Liver (tissue), 9 donors: ENCODE results near the gene RBX1. TPM values are rescaled to one million over a fixed set of nuclear protein-coding genes. Genes with fewer than 3 reads are reported as not detected.

Source experiments
- DNase-seq: peaks from one replicate; pipeline ENCODE4 v3.0.0-alpha.2; 2017; ENCODE audit warnings: low spot score
- H3K27ac ChIP-seq, 2 donors: one replicate each; pipeline ENCODE4 v1.7.0; 2013; ENCODE audit warnings: inconsistent platforms in 2 of 2, low read length in 2 of 2, control low read depth in 1 of 2, low read depth in 1 of 2, mild to moderate bottlenecking in 1 of 2
- H3K27me3 ChIP-seq, 4 donors: one replicate each; pipeline versions ENCODE4 v1.6.1 to v1.7.0; 2013; ENCODE audit warnings: low read length in 3 of 4, inconsistent platforms in 1 of 4, mild to moderate bottlenecking in 1 of 4, moderate library complexity in 1 of 4; ENCODE audit not compliant: control insufficient read depth in 4 of 4, insufficient read depth in 4 of 4
- H3K36me3 ChIP-seq, 4 donors: one replicate each; pipeline versions ENCODE4 v1.6.1 to v1.7.0; 2013; ENCODE audit warnings: low read length in 3 of 4, mild to moderate bottlenecking in 3 of 4, low read depth in 1 of 4, moderate library complexity in 1 of 4; ENCODE audit not compliant: control insufficient read depth in 4 of 4, insufficient read depth in 3 of 4
- H3K4me1 ChIP-seq, 4 donors: one replicate each; pipeline versions ENCODE4 v1.6.1 to v1.7.0; 2013; ENCODE audit warnings: low read length in 3 of 4, mild to moderate bottlenecking in 3 of 4, moderate library complexity in 1 of 4; ENCODE audit not compliant: control insufficient read depth in 4 of 4, insufficient read depth in 4 of 4
- H3K4me3 ChIP-seq, 3 donors: one replicate each; pipeline versions ENCODE4 v1.6.1 to v1.7.0; 2013; ENCODE audit warnings: low read length in 3 of 3, control low read depth in 1 of 3, low read depth in 1 of 3, mild to moderate bottlenecking in 1 of 3
- H3K9ac ChIP-seq, 2 donors: one replicate each; pipeline ENCODE4 v1.7.0; 2013; ENCODE audit warnings: low read length in 2 of 2, mild to moderate bottlenecking in 2 of 2, moderate library complexity in 2 of 2, control low read depth in 1 of 2, low read depth in 1 of 2
- H3K9me3 ChIP-seq, 4 donors: one replicate each; pipeline versions ENCODE4 v1.6.1 to v1.7.0; 2013; ENCODE audit warnings: low read length in 3 of 4; ENCODE audit not compliant: control insufficient read depth in 4 of 4
- EGR1 ChIP-seq, 2 donors: IDR thresholded peaks; 2 replicates each; pipeline ENCODE4 v1.6.1; 2016 to 2018; ENCODE audit warnings: antibody characterized with exemption in 2 of 2, low read depth in 2 of 2
- FOXA1 ChIP-seq: IDR thresholded peaks from 2 replicates; pipeline ENCODE4 v1.6.1; 2016; ENCODE audit warnings: antibody characterized with exemption
- FOXA2 ChIP-seq: IDR thresholded peaks from 2 replicates; pipeline ENCODE4 v1.6.1; 2016; ENCODE audit warnings: antibody characterized with exemption
- GABPA ChIP-seq, 2 donors: IDR thresholded peaks in 1 of 2; conservative IDR thresholded peaks in 1 of 2; 2 replicates each; pipeline ENCODE4 v1.6.1; 2016; ENCODE audit warnings: antibody characterized with exemption in 2 of 2, mild to moderate bottlenecking in 1 of 2, moderate library complexity in 1 of 2
- HNF4A ChIP-seq, 2 donors: conservative IDR thresholded peaks; 2 replicates each; pipeline ENCODE4 v1.6.1; 2016; ENCODE audit warnings: antibody characterized with exemption in 2 of 2, mild to moderate bottlenecking in 2 of 2
- HNF4G ChIP-seq: IDR thresholded peaks from 2 replicates; pipeline ENCODE4 v1.6.1; 2016; ENCODE audit warnings: antibody characterized with exemption
- JUND ChIP-seq, 2 donors: IDR thresholded peaks; 2 replicates each; pipeline ENCODE4 v1.6.1; 2016; ENCODE audit warnings: antibody characterized with exemption in 2 of 2
- NR2F2 ChIP-seq: IDR thresholded peaks from 2 replicates; pipeline ENCODE4 v1.6.1; 2016; ENCODE audit warnings: antibody characterized with exemption
- RAD21 ChIP-seq, 2 donors: IDR thresholded peaks; 2 replicates each; pipeline ENCODE4 v1.6.1; 2016; ENCODE audit warnings: antibody characterized with exemption in 2 of 2, mild to moderate bottlenecking in 2 of 2
- RXRA ChIP-seq, 2 donors: IDR thresholded peaks; 2 replicates each; pipeline ENCODE4 v1.6.1; 2017 to 2018; ENCODE audit warnings: antibody characterized with exemption in 2 of 2, mild to moderate bottlenecking in 1 of 2
- SP1 ChIP-seq: IDR thresholded peaks from 2 replicates; pipeline ENCODE4 v1.6.1; 2018; ENCODE audit warnings: antibody characterized with exemption, mild to moderate bottlenecking
- TAF1 ChIP-seq: conservative IDR thresholded peaks from 2 replicates; pipeline ENCODE4 v1.6.1; 2016; ENCODE audit warnings: antibody characterized with exemption, mild to moderate bottlenecking
- YY1 ChIP-seq: IDR thresholded peaks from 2 replicates; pipeline ENCODE4 v1.6.1; 2016; ENCODE audit warnings: antibody characterized with exemption, mild to moderate bottlenecking
- WGBS: extraction: QIAGEN DNeasy Blood & Tissue Kit; methylation state at CpG from one replicate; pipeline ENCODE4 v1.1.7; 2013; 5-methylcytosine and 5-hydroxymethylcytosine counted together
- polyA plus RNA-seq, 2 donors: library from polyadenylated mRNA; stranded (reverse) in 1 of 2; unstranded in 1 of 2; fragments of 200-250 nt in 1 of 2; fragments of >200 nt in 1 of 2; fragmentation: Nextera tagmentation in 1 of 2; extraction: Ambion mirVana in 1 of 2; gene quantifications; one replicate each; pipeline versions ENCODE4 v1.2.1 to v1.2.3, GENCODE V29; 2013 to 2015
- total RNA-seq, 2 donors: library from RNA; depleted of rRNA; stranded (reverse); fragments of >200 nt; gene quantifications; one replicate each; pipeline ENCODE4 v1.2.3, GENCODE V29; 2014
- TF ChIP-seq, protein P1 (sequence below): IDR thresholded peaks from 2 replicates; pipeline ENCODE4 v1.6.1; 2016; ENCODE audit warnings: antibody characterized with exemption
- TF ChIP-seq, protein P2 (sequence below): IDR thresholded peaks from 2 replicates; pipeline ENCODE4 v1.6.1; 2016; ENCODE audit warnings: antibody characterized with exemption, mild to moderate bottlenecking
- TF ChIP-seq, protein P3 (sequence below): IDR thresholded peaks from 2 replicates; pipeline ENCODE4 v1.6.1; 2016; ENCODE audit warnings: antibody characterized with exemption
- TF ChIP-seq, protein P4 (sequence below): IDR thresholded peaks from 2 replicates; pipeline ENCODE4 v1.6.1; 2016; ENCODE audit warnings: antibody characterized with exemption
- TF ChIP-seq, protein P5 (sequence below): fragments of 150-350 bp; IDR thresholded peaks from 2 replicates; pipeline ENCODE4 v1.5.1; 2017; ENCODE audit warnings: improper control_type of control experiment, low read depth, low read length; ENCODE audit not compliant: missing input control
- donor health status: healthy.
- donor health status: healthy.
- donor health status: healthy.
- donor health status: healthy.
- donor health status: healthy.

Gene RBX1
- total and polyA plus RNA-seq, 4 donors, result 11.0 to 85.3 (median 46.0) TPM

DNA sequence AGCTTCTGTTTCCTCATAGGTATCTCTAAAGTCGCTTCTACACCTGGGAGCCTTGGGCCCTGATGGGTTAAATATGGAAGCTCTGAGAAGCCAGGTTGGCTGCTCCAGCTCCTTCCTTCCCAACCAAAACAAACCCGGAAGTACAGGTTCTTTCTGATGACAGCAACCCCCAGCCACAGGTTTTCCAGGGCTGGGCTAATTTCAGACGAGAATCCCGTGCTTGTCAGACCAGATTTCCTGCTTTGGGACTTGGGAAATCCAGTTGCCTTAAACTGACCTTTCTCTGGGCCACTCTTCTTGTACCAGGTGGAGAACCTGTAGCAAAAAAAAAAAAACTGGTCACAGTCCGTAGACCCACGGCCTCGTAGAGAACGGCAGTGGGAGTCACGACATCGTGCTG lies 51.9 kb downstream of the RBX1 start:
- TF ChIP-seq HNF4G (no peak), RXRA (IDR thresholded peaks at IDR 0.05) (no peak), NR2F2 (no peak), FOXA2 (no peak), YY1 (no peak), HNF4A (conservative IDR thresholded peaks at IDR 0.05) (no peak), RAD21 (IDR thresholded peaks at IDR 0.05) (no peak), JUND (IDR thresholded peaks at IDR 0.05) (no peak), TAF1 (no peak), SP1 (no peak), GABPA (IDR thresholded peaks at IDR 0.05 in 1 of 2, conservative IDR thresholded peaks at IDR 0.05 in 1 of 2) (no peak), FOXA1 (no peak)
- TF ChIP-seq, protein P1, sequence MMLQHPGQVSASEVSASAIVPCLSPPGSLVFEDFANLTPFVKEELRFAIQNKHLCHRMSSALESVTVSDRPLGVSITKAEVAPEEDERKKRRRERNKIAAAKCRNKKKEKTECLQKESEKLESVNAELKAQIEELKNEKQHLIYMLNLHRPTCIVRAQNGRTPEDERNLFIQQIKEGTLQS, result no peak
- TF ChIP-seq, protein P2, sequence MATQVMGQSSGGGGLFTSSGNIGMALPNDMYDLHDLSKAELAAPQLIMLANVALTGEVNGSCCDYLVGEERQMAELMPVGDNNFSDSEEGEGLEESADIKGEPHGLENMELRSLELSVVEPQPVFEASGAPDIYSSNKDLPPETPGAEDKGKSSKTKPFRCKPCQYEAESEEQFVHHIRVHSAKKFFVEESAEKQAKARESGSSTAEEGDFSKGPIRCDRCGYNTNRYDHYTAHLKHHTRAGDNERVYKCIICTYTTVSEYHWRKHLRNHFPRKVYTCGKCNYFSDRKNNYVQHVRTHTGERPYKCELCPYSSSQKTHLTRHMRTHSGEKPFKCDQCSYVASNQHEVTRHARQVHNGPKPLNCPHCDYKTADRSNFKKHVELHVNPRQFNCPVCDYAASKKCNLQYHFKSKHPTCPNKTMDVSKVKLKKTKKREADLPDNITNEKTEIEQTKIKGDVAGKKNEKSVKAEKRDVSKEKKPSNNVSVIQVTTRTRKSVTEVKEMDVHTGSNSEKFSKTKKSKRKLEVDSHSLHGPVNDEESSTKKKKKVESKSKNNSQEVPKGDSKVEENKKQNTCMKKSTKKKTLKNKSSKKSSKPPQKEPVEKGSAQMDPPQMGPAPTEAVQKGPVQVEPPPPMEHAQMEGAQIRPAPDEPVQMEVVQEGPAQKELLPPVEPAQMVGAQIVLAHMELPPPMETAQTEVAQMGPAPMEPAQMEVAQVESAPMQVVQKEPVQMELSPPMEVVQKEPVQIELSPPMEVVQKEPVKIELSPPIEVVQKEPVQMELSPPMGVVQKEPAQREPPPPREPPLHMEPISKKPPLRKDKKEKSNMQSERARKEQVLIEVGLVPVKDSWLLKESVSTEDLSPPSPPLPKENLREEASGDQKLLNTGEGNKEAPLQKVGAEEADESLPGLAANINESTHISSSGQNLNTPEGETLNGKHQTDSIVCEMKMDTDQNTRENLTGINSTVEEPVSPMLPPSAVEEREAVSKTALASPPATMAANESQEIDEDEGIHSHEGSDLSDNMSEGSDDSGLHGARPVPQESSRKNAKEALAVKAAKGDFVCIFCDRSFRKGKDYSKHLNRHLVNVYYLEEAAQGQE, result no peak
- TF ChIP-seq, protein P3, sequence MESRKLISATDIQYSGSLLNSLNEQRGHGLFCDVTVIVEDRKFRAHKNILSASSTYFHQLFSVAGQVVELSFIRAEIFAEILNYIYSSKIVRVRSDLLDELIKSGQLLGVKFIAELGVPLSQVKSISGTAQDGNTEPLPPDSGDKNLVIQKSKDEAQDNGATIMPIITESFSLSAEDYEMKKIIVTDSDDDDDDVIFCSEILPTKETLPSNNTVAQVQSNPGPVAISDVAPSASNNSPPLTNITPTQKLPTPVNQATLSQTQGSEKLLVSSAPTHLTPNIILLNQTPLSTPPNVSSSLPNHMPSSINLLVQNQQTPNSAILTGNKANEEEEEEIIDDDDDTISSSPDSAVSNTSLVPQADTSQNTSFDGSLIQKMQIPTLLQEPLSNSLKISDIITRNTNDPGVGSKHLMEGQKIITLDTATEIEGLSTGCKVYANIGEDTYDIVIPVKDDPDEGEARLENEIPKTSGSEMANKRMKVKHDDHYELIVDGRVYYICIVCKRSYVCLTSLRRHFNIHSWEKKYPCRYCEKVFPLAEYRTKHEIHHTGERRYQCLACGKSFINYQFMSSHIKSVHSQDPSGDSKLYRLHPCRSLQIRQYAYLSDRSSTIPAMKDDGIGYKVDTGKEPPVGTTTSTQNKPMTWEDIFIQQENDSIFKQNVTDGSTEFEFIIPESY, result no peak
- TF ChIP-seq, protein P4, sequence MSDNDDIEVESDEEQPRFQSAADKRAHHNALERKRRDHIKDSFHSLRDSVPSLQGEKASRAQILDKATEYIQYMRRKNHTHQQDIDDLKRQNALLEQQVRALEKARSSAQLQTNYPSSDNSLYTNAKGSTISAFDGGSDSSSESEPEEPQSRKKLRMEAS, result no peak
- TF ChIP-seq, protein P5, sequence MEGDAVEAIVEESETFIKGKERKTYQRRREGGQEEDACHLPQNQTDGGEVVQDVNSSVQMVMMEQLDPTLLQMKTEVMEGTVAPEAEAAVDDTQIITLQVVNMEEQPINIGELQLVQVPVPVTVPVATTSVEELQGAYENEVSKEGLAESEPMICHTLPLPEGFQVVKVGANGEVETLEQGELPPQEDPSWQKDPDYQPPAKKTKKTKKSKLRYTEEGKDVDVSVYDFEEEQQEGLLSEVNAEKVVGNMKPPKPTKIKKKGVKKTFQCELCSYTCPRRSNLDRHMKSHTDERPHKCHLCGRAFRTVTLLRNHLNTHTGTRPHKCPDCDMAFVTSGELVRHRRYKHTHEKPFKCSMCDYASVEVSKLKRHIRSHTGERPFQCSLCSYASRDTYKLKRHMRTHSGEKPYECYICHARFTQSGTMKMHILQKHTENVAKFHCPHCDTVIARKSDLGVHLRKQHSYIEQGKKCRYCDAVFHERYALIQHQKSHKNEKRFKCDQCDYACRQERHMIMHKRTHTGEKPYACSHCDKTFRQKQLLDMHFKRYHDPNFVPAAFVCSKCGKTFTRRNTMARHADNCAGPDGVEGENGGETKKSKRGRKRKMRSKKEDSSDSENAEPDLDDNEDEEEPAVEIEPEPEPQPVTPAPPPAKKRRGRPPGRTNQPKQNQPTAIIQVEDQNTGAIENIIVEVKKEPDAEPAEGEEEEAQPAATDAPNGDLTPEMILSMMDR, result no peak
- no peak overlapping the region for H3K4me3 ChIP-seq
- 64% methylated on average over 10 of the region's 10 CpGs for WGBS
- H3K36me3 ChIP-seq, result no peaks in the 10 kb centered on the region
- no peaks in the 10 kb centered on the region for H3K4me1 ChIP-seq
- no peak for DNase-seq
- no peak overlapping the region for H3K9ac ChIP-seq
- H3K27me3 ChIP-seq, result no peaks in the 10 kb centered on the region
- no peak overlapping the region for H3K27ac ChIP-seq
- H3K9me3 ChIP-seq, result no peaks in the 10 kb centered on the region

DNA sequence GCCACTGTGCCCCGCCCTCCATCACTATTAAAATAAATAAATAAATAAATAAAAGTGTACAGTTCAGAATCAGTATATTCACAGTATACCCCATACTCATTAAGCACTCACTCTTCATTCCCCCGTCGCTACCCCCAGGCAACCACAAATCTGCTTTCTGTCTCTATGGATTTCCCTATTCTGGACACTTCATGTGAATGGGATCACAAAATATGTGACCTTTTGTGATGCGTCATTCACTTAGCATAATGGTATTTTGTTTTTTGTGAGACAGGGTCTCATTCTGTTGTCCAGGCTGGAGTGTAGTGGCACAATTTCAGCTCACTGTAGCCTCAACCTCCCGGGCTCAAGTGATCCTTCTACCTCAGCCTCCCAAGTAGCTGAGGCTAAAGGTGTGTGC lies 52.8 kb downstream of the RBX1 start:
- Histone ChIP-seq H3K9me3 (no peaks in the 10 kb centered on the region), H3K4me3 (no peak overlapping the region), H3K36me3 (no peaks in the 10 kb centered on the region), H3K27ac (no peak overlapping the region), H3K9ac (no peak overlapping the region), H3K4me1 (no peaks in the 10 kb centered on the region), H3K27me3 (no peaks in the 10 kb centered on the region)
- no peak for DNase-seq
- WGBS, result 95% methylated on average over 5 of the region's 5 CpGs
- TF ChIP-seq FOXA1 (no peak), NR2F2 (no peak), JUND (IDR thresholded peaks at IDR 0.05) (no peak), GABPA (IDR thresholded peaks at IDR 0.05 in 1 of 2, conservative IDR thresholded peaks at IDR 0.05 in 1 of 2) (no peak), FOXA2 (no peak), RAD21 (IDR thresholded peaks at IDR 0.05) (no peak), HNF4G (no peak), SP1 (no peak), EGR1 (IDR thresholded peaks at IDR 0.05; ENCODE audit: low read depth in 2 of 2) (no peak), YY1 (no peak)
- TF ChIP-seq, protein P2, result no peak
- TF ChIP-seq, protein P5, result no peak
- TF ChIP-seq, protein P4, result no peak
